GM21367 (cell line): ENCODE results near the gene HMX1.

ENCODE experiments used
- ATAC-seq: cut with Tn5 transposase; IDR thresholded peaks from one replicate; pipeline ENCODE4 v1.9.1; 2021; ENCODE audit not compliant: unreplicated experiment

The HMX1 gene

GRCh38 chr4:8857766-8858700 lies 13.6 kb downstream of the HMX1 start:
- ATAC-seq: no peak

GRCh38 chr4:8856835-8857621 lies 14.6 kb downstream of the HMX1 start:
- no peak for ATAC-seq

GRCh38 chr4:8855818-8856245 lies 15.8 kb downstream of the HMX1 start:
- no peak for ATAC-seq

DNA sequence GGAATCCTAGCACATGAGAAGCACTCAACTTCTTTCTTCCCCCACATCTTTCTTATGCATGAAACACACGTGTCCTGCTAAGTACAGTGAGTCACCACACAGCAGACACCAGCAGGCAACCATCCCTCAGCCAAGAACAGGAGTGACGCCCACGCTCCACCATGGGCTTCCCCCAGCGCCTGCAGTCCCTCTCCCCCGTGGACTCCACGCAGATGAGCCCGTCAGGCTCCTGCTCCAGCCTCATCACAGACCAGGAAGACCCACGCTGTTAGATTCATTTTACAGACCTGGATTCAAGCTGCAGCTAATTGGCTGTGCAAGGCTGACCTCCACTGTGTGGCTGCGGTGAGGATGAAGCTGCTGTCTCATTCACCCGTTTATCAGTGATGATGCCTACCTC lies 16.7 kb downstream of the HMX1 start:
- ATAC-seq: no peak

DNA sequence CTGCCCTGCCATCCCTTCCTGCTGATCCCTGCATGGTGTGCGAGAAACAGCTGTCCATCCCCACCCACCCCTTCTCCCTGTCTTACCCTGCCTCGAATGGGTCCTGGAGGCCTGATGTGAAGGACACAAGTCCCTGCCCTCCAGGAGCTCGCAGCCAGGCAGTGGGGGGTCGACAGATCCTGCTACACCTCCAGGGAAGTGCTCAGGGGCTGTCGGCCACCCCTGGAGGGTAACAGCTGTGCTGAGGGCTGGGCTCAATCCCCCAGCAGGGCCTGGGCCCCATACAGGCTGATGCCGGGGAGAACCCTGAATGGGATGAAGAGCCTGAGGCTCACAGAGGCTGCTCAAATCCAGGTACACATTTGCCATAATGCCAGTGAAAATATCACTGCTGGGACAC lies 17.6 kb downstream of the HMX1 start:
- no peak for ATAC-seq

- no peak for ATAC-seq
Measured at GRCh38 chr4:8853249-8853648, 18.4 kb downstream of the HMX1 start.

GRCh38 chr4:8852118-8852704 lies 19.4 kb downstream of the HMX1 start:
- ATAC-seq: no peak

GRCh38 chr4:8851321-8852117 lies 20.1 kb downstream of the HMX1 start:
- no peak for ATAC-seq

- ATAC-seq: no peak
Measured at GRCh38 chr4:8850830-8851188, 20.8 kb downstream of the HMX1 start.

GRCh38 chr4:8850074-8850829 lies 21.4 kb downstream of the HMX1 start:
- ATAC-seq: no peak

DNA sequence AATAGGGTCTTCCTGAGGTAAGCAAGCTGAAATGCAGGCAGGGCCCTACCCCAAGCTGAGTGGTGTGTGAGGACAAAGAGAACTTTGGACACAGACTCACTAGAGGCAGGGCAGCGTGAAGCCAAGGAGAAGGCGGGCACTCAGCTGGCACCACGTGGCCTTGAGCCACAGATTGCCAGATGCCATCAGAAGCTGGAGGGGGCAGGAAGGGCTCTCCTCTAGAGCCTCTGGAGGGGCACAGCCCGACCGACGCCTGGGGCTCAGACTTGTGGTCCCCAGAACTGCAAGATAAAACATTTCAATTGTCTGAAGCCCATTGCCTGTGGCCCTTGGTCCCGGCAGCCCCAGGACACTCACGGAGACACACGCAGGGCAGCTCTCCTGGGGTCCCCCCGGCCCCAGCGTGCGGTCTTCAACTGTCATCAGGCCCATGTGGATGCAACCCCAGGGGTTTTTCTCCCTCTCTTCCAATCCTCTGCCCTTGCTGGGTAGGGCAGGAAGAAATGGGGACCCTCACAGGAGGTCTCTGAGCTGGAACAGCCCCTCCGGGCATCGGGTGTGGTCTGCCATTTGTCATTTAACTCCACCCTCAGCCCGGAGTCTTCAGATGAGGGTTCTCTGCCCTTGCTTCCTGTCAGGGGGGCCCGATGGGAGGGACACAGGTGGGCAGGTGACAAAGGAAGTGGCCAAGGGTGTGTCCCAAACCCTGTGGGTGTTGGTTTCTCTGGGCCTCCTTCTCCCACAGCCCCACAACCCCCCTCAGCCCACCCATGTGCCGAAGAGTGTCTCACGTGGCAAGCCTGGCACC lies 22.2 kb downstream of the HMX1 start:
- no peak for ATAC-seq

GRCh38 chr4:8848507-8849265 lies 23.0 kb downstream of the HMX1 start:
- no peak for ATAC-seq

DNA sequence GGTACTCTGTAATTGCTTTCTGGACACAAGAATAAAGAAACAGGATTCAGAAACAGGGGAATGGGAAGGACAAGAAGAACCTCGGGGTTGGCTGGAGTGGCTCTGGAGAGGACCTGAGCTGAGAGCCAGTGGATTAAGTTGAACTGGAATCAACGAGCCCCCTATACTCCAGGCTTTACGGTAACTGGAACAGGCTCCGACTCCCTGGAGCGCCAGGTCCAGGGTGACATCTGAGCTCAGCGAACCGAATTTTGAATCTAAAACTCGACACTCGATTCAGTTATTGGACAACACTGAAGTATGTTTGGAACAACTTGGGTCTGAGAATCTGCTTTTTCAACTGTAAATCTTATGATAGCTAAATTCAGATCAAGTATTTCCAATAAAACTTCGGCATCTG lies 23.9 kb downstream of the HMX1 start:
- no peak for ATAC-seq

DNA sequence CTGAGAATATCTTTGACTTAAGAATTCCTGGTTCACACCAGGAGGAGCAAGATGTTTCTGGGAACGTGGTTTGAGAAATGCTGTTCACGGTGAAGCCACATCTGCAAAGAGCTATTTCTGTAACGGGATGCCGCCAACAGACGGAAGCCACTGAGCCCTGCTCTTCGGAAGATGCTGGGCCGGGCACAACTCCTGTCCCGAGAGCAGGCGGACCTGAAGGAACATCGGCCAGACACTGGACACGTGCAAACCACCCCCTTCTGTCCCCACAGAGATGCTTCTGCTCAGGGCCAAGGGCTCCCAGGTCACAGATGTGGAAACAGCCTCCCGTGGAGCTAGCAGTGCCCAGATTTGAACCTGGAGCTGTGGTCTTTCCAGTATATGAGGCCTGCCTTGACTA lies 24.3 kb downstream of the HMX1 start:
- no peak for ATAC-seq

DNA sequence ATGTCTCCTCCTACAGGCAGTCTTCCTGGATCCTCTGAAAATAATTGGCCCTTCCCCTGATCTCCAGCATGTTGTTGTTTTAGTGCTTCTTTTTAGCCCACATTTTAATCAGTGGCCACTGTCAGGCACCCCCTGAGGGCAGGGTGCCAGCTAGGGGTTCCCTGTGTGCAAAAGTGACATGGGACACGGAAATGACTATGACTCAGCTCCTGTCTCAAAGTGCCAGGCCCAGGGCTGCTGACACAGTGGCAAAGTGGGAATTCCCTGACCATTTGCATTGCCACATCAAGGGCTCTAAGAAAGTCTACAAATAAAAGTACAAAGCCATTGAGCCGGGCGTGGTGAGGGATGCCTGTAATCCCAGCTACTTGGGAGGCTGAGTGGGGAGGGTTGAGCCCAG lies 24.8 kb downstream of the HMX1 start:
- ATAC-seq: no peak

- no peak for ATAC-seq
Measured at GRCh38 chr4:8846046-8846720, 25.5 kb downstream of the HMX1 start.

- no peak for ATAC-seq
Measured at GRCh38 chr4:8844976-8845690, 26.5 kb downstream of the HMX1 start.

DNA sequence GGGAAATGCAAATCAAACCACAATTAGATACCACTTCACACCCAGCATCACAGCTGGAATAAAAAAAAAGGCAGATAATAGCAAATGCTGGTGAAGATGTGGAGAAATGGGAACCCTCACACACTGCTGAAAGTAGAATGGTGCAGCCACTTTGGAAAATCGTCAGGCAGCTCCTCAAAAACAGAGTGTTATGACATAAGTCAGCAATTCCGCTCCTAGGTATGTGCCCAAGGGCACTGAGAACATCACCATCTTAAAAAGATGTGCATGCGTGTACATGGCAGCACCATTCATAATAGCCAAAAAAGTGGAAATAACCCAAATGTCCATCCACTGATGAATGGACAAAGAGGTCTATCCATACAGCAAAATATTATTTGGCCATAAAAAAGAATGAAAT lies 28.0 kb downstream of the HMX1 start:
- no peak for ATAC-seq
